Activated CD8-positive, alpha-beta memory T cell treated with anti-CD3 and anti-CD28 coated beads for 24 hours (primary cell): ENCODE data around the gene KCNN3.

Experiments used
- DNase-seq: peaks from one replicate; pipeline ENCODE4 v3.0.0-alpha.2; 2020

The KCNN3 gene

DNA sequence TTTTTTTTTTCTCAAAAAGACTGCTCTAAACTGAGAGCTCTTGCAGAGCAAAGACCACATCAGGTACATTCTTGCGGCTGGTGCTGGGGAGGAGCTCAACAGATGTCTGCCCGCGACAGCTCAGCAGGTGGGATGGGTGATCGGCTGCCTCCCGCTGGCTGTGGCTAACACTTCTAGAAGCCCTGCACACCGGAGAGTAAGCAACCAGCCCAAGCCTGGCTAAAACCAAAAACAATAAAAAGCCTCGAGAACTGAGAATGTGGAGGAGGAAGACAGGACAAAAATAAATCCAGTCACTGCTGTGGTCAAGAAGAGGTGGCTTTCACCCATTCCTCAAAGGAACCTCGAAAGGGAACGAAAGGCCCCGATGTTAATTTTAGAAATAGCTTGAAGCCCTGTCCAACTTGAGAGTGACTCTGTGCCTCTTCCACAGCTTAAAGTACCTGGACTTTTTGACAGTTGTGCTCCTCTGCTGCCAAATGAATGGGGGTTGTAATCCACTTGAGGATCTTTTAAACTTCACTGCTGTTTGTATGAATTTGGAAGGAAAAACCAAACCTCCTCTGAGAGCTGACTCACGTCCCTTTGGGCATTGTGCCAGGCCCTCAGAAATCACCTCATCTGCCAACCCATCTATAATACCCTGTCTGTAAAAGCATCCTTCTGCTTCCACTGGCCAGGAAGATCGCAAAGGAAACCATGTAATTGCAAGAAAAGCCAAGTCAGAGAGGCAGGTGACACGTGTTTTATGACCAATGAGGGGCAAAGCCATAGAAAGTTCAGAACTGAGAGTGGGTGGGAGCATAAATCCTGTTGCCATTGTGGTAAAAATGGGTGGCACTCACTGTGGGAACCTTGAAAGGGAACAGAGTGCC is 78.6 kb downstream of the KCNN3 start:
- DNase-seq, result peak; percentile 84

DNA sequence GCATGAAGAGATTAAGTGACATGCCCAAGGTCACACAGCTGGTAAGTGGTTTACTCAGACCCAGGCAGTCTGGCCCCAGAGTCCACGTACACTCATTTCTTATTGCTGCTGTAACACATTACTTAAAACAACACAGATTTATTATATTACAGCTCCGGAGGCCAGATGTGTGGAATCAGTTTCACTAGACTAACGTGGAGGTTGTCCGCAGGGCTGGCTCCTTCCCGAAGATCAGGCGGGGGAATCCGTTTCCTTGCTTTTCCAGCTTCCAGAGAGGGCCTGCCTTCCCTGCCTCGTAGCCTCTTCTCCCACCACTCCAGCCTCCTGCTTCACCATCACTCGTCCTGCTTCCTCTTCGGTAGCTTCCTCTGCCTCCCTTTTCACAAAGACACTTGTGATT is 81.2 kb downstream of the KCNN3 start:
- no peak for DNase-seq

DNA sequence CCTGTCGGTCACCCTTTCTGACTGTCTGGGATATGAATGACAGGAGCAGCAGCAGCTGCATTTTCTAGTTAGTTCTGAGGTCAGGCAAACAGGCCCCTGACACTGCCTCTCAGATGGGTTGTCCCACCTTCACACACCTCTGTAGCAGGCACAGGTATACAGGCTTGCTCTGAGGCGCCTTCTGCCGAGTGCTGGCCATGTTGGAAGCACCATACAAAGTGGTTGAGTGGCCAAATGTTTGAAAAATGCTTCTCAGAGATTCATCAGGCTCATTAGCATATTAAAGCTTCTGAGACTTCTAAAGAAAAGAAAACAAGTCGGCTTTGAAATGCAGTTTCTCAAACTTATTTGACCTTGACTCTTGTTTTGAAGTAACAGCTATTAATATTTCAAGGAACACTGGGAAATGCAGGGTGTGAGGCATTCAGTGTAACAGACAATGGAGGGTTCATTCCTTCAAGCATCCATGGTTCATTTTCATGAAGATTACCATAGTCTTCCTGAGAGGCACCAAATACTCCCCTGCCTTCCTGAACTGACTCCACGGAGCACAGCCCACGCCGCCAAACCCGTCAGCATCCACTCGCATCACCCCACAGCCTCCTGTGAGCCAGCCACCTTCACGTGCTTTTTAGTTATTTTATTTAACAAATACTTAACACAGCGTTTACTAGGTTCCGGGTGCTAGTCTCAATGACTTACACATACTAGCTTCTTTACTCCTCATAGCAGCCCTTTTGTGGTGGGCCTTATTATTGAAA is 81.8 kb downstream of the KCNN3 start:
- DNase-seq, result no peak

DNA sequence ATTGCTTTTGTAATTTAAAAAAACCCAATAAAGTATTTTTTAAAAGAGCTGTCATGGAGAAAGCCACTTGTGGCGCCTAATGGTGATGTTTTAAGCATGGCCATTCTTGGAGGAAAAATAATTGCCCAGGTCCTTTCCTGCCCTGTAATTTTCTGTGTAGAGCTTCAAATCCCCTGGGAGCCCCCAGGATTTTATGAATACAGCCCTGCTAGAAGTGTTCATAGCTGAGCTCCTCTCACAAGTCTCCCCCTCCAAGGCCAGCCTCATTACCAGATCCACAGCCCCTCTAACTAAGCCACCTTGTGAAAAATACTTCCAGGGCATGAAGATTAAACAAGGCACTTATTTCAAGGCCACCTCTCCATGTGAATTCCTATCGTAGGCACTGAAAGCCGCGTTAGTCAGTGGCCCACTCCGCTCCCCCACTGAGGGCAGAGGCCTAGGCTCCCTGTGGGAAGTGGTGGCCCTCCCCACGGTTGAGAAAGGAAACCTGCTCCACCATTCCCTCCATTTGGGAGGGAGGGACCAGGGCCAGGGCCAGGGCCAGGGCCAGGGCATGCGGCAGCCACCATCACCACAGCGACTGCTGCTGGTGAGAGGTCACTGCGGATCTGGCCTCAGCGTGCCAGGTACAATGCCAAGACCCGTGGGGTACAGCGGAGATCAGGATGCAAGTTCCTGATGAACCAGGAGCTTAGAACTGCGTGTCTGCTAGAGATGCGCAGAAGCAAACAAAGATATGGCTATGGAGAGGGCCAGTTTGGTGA is 83.1 kb downstream of the KCNN3 start:
- no peak for DNase-seq

DNA sequence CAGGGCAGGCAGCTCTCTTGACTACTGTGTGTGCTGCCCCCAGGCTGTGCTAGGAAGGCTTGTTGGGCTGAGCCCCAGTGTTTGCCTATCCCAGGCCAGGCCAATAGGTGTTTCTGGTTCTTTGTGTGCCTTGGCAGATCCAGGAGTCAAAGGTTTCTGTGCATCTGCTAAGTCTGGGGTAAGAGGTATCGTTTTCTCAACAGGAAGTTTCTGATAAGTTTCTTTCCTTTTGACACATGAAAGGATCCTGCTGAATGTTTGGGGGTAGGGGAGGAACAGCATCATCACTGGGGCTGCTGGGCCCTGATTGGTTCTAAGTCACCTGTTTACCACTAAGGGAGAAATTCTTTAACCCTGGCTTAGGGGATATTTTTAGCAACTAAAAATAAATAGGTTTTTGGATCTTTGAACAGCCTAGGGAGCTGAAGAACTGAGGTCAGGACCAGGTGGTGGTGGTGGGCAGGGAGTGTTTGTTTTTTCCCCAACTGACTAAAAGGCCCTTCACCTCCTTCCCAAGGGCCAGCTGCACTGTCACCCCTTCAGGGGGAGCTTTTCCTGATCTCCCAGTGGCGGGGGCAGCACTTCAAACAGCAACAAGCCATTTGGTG is 85.1 kb downstream of the KCNN3 start:
- peak; percentile 70 for DNase-seq

DNA sequence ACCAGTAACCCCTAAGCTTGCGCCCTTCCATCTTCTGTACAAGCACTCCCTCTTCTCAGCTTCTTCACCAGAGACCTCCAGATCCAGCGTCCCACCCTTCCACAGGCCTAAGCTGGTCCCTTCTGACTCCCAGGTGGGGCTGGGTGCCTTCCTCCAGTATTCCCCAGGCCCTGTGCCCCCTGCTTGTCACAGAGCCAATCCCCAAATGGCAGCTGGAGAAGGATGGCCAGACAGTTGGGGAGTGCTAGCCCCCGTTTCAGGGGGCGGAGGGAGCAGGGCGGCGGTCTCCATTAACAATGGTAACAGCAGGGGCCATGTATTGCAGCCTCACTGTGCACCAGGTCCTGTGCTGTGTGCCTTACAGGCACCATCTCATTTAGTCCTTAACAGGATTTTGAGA is 85.7 kb downstream of the KCNN3 start:
- DNase-seq, result no peak

DNA sequence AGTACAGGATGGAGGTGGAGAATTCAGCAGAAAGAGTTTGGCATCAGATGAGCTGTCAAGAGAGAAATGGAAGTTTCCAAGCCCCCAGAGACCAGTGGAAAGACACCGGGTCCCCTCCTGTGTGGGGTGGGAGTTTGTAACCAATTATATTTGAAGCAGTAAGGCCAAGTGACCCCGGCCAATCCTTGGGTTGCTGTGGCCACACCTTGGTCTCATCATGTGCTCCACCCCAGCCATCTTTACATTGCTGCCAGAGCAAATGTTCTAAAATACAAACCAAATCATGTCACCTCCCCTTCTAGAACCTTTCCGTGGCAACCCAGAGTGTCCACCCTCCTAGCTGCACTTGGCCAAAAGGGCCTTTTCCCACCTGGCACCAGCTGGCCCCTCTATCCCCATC is 86.1 kb downstream of the KCNN3 start:
- no peak for DNase-seq

DNA sequence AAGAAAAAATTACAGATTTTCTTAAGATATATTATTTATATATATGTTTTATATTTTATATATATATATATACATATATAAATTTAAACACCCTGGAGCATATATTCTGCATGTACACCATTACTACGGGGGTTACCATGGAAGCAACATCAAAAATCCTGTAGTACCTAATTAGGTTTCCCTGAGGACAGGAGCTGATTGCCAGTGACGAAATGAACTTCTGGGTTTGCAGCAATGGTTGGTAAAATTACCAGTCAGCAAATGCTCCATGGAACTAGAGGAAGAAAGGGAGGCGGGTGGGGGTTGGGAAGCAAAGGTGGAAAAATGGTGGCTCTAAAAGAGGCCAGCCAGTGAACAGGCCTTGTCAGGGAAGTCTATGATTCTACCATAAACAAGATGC is 89.5 kb downstream of the KCNN3 start:
- no peak for DNase-seq

DNA sequence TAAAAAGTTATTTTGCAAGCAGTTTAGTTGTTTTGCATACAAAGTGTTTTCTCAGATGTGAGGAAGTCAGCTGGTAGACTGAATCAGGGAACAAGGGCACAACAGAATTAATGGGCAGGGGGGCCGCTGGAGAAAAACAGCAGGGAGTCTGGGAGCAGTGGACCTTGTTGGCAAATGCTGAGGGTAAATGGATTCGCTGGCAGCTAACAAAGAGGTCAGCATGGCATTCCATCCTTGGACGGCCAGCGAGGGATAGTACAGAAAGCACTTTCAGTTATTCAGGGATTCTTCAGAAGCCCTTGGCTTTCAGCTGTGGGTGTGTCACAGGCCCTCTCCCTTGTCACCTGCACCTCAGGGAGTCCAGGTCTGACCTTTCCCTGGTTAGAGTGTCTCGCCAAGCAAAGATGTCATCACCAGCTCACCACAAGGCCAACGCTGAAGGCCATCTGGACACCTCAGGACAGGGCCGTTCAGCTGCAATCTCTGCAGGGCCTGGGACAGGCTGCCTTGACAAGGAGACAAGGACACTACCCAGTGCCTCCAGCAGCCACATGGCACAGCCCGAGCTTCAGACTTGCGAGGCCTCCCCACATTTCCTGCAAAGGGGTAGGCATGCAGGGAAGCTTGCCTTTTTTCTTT is 90.4 kb downstream of the KCNN3 start:
- no peak for DNase-seq

DNA sequence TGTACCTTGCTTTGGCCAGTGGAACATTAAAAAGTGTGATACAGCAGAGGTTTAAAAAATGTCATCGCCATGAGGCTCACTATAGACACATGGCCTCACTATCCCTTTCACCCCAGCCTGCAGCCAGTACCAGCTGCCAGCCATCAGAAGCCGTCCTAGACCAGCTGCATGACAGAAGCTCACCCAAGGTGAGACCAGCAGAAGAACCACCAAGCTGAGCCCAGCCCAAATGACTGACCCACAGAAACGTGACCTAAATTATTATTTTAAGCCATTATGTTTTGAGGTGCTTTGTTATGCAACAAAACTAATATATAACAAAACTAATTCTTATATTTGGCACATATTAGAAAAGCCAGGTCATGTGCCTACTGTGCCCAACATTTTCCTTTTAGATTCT is 91.1 kb downstream of the KCNN3 start:
- no peak for DNase-seq

DNA sequence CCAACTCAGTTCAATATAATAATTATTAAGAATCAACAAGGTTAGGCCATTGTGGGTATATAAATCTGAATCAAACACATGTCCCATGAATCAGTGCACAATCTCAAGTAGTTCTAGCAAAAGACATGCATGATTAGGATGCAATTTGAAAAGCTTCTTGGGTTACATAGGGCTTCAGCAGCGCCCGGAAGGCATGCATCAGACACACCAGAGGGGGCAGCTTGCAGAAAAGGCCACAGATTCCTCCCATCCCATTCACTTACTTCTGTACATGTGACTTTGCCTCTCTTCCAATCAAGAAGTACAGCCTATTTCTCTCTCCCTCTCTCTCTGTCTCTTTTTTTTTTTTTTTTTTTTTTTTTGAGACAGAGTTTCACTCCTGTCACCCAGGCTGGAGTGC is 91.8 kb downstream of the KCNN3 start:
- no peak for DNase-seq

DNA sequence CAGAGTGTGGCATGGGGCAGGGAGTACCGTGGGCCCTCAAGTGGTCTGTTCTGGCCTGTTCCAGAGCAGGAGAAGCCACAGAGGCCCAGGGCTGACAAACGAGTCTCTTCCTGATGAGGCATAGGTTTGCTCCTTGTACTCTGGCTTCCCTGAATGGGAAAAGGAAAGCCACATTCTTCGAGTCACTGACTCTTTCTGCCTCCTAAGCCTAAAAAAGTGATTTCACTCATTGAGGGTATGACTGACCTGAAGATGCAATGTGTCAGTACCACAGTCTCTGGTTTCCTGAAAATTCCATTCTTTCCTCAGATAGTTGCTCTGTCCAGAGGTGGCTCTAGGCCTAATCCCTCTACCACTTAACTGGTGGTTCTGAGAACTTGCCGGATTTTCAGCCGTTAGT is 92.3 kb downstream of the KCNN3 start:
- no peak for DNase-seq

DNA sequence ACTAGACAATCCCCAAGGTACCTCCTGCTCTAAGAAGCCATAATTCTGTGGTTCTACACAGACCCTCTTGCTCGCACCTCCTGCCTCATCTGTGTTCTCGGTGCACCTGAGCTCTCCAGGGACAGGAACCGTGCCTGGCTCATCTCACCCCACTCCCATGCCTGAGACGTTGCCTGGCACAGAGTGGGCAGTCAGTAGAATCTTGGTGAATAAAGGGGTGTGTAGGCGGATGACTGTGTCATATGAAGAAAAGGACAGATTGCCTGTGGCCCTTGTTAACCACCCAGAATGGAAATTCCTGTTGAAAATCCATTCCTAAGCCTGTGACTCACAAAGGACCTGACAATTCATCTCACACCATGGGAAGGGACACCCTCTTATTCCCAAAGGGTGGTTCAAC is 92.9 kb downstream of the KCNN3 start:
- no peak for DNase-seq

DNA sequence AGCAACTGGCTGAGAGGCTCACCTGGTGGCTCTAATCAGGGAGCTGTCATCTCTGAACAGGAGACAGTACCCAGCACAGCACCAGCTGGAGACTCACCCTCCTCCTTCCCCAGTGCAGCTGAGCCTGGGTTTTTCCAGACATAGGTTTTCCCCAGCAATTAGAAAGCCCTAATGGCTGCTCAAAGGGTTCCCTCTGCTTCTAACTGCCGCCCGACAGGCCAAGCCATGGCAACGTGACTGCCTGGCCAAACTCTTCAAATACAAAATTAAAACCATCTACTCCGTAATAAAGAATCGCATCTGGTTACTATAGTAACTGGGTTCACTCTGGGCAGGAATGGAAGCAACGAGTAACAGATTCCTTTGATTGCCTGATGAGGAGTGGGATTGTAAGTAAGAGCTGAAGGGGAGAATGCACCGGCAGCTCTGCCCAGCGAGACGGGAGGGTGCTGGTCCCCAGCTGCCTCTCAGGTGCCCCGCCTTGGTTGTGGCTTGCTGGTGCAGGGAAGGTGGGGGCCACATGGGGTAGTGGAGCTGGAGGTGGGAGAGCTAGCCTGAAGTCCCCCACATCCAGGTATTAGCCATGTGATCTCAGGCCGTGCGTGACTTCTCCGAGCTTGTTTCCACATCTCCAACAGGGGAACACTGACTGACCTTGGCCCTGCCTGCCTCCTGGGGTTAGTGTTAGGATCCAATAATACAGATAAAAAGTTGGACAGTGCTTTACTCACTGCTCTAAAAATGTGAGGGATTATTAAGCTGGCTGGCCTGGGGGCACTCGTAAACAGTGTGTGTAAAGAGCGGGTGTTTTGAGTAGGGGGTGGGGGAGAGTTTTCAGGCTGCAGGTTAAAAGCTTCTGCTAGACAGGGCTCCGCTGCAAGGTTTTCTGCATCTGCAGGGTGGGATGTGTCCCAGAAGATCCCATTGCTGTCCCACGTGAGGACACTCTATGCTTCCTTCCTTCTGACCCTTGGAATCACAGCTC is 94.2 kb downstream of the KCNN3 start:
- no peak for DNase-seq

DNA sequence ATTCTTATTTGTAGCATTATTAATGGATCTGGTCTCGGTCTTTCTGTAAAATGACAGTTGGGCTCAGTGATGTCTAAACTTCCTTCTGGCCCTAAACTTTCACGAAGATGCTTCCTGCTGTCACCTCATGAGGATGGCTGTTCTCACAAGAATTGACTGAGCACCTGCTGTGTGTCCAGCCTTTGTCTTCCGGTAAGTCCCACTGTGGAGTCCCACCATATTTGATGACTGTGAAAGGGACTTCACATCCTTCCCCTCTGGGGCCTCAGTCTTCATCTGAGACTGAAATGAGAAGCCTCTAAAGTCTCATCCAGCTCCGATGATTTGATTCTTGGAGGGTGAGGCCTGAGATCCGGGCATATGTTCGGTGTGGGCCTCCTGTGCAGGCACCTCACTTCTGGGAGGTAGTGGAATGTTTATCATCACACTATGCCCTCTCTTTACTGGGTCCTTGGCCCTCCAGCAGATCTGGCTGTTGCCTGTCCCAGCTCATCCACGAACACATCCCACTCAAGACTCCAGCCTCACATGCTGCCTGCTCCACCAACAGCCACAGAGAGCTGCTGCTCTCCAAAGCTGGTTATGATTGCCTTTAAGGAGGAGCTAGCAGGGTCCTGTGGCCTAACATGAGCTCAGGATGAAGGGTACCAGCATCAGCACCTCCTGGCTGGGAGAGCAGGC is 95.8 kb downstream of the KCNN3 start:
- DNase-seq, result no peak

DNA sequence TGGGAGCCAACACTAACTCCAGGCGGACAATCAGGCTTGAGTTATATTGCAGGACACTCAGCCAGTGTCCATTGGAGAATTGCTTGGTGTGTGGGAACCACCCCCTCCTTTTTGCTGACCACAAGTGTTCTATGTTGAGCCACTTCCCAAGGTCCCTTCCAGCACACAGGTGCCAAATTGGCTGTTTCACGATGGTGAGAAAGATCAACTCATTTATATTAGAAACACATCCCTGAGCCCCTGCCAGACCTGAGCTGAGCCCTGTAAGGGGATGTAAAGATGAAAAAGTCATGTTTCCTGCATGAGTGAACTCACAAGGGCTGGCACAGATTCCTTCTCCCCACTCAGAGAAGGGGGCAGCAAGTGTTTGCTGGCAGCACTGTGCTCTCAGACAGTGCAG is 96.5 kb downstream of the KCNN3 start:
- no peak for DNase-seq

DNA sequence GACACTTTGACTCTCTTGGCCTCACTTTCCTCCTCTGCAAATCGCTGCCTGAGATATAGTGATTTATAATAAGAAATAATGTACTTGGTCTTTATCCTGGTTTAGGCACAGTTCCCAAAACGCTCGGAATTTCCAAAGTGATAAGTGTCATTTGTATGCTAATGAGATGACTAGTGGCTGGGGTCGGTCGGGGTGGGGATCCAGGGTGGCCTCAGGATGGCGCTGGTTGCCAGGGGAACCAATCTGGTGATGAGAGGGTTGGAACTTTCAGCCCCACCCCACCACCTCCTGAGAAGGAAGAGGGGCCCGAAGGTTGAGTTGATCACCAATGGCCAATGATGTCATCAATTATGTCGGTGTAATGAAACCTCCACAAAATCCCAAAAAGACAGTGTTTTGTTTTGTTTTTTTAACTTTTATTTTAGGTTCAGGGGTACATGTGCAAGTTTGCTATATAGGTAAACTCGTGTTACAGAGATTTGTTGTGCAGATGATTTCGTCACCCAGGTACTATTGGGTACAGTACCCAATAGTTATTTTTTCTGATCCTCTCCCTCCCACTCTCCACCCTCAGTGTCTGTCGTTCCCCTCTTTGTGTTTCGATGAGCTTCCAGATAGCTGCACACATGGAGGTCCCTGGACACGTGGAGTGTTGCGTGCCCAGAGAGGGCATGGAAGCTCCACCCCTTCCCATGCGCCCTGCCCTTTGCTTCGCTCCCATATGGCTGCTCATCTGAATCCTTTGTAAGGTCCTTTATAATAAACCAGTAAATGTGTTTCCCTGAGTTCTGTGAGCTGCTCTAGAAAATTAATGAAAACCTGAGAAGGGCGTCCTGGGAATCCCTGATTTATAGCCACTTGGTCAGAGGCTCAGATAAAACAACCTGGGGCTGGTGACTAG is 97.2 kb downstream of the KCNN3 start:
- no peak for DNase-seq

DNA sequence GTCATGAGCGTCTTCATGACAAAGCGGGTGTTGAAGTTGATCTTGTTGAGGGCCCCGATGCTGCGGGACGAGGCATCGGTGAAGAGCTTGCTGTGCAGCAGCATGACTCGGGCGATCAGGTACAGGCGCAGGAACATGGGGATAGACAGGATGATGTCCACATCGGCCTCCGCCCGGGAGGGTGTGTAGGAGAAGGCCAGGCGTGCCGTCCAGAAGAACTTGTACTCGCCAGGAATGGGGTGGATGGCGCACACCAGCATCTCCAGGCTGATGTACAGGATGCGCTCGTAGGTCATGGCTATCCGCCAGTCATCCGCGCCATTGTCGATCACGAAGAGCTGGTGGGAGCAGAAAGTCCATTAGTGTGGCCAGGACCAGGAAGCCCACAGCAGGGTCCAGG is 98.0 kb downstream of the KCNN3 start:
- DNase-seq, result no peak

DNA sequence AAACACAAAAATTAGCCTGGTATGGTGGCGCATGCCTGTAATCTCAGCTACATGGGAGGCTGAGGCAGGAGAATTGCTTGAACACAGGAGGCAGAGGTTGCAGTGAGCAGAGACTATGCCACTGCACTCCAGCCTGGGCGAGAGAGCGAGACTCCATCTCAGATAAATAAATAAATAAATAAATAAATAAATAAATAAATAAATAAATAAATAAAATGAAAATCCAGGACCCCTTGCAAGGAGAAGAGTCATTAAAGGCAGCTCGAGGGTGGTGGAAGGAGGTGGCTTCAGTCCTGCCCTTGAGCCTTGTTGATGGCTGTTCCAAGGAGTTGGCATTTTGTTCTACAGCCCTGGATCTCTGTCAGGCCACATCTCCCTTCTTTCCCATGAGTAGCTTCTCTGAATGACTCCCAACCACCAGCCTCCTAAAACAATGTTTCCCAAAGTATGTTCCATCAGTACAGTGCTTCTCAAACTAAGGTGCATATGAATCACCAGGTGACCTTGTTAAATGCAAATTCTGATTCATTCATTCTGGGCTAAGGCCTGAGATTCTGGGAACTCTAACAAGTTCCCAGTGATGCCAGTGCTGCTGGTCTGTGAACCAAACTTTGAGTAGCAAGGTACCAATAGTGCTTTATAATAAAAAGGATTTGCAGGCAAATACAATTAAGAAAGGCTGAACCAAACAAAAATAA is 99.0 kb downstream of the KCNN3 start:
- DNase-seq, result no peak
